Gastrocnemius medialis (tissue), 4 donors: ENCODE results near the gene NPR2. TPM values are rescaled to one million over a fixed set of nuclear protein-coding genes. Genes with fewer than 3 reads are reported as not detected.

Experiments used
- ATAC-seq, 2 donors: fragments of 150-250 bp; one replicate each; pipeline ENCODE4 v1.9.1; 2016
- DNase-seq, 2 donors: peaks; one replicate each; pipeline ENCODE4 v3.0.0-alpha.2; 2019
- H3K27ac ChIP-seq, 4 donors: fragments of 200-600 bp; sonication (generic); 1 replicate in 1 of 4; 2 replicates in 3 of 4; pipeline ENCODE4 v1.5.1; 2016 to 2018; ENCODE audit warnings: mild to moderate bottlenecking in 2 of 4, moderate library complexity in 1 of 4
- H3K27me3 ChIP-seq, 3 donors: fragments of 200-600 bp; sonication (generic) in 2 of 3; 1 replicate in 1 of 3; 2 replicates in 2 of 3; pipeline versions ENCODE4 v1.5.1 to v1.6.0; 2016 to 2019; ENCODE audit warnings: mild to moderate bottlenecking in 1 of 3, moderate library complexity in 1 of 3
- H3K36me3 ChIP-seq, 2 donors: fragments of 200-600 bp; sonication (generic) in 1 of 2; one replicate each; pipeline ENCODE4 v1.5.1; 2017 to 2018
- H3K4me1 ChIP-seq, 2 donors: fragments of 200-600 bp; sonication (generic) in 1 of 2; one replicate each; pipeline ENCODE4 v1.5.1; 2016 to 2017; ENCODE audit warnings: mild to moderate bottlenecking in 2 of 2
- H3K4me3 ChIP-seq, 4 donors: fragments of 200-600 bp; sonication (generic) in 3 of 4; 1 replicate in 1 of 4; 2 replicates in 3 of 4; pipeline ENCODE4 v1.5.1; 2016 to 2019; ENCODE audit warnings: mild to moderate bottlenecking in 2 of 4
- H3K9me3 ChIP-seq, 3 donors: fragments of 200-600 bp; sonication (generic) in 2 of 3; 1 replicate in 1 of 3; 2 replicates in 2 of 3; pipeline ENCODE4 v1.5.1; 2016 to 2019
- POLR2A ChIP-seq, 2 donors: fragments of 450-650 bp; IDR thresholded peaks; one replicate each; pipeline ENCODE4 v1.6.1; 2017; ENCODE audit warnings: antibody characterized with exemption in 2 of 2, mild to moderate bottlenecking in 2 of 2, moderate library complexity in 2 of 2
- in situ Hi-C, 4 donors: fragments of 200-750 bp; cut with MboI; loops; one replicate each; pipeline versions ENCODE4 v1.15.0 to v1.8.0; 2017; ENCODE audit warnings: low sequenced_read_pairs in 4 of 4
- intact Hi-C: fragments of 100-400 bp; cut with DNase I; formaldehyde crosslinking; loops from one replicate; pipeline ENCODE4 v1.15.1; 2023; ENCODE audit warnings: low total_unique reads
- total RNA-seq, 4 donors: library from RNA; depleted of rRNA; stranded (reverse); fragments of >200 nt; gene quantifications; one replicate each; pipeline versions ENCODE4 v1.1.0 to v1.2.3, GENCODE V29; 2016
- TF ChIP-seq, protein P1 (sequence below), 5 experiments: fragments of 450-650 bp in 3 of 5; fragments of 200-600 bp in 2 of 5; sonication (generic) in 2 of 5; IDR thresholded peaks in 4 of 5; conservative IDR thresholded peaks in 1 of 5; 1 replicate in 4 of 5; 2 replicates in 1 of 5; pipeline ENCODE4 v1.5.1; 2016 to 2019; ENCODE audit warnings: antibody characterized with exemption in 5 of 5, mild to moderate bottlenecking in 3 of 5, moderate library complexity in 3 of 5

Gene NPR2
- total RNA-seq, 4 donors from 2014 or later = 12.3 to 19.2 (median 16.3) TPM

DNA sequence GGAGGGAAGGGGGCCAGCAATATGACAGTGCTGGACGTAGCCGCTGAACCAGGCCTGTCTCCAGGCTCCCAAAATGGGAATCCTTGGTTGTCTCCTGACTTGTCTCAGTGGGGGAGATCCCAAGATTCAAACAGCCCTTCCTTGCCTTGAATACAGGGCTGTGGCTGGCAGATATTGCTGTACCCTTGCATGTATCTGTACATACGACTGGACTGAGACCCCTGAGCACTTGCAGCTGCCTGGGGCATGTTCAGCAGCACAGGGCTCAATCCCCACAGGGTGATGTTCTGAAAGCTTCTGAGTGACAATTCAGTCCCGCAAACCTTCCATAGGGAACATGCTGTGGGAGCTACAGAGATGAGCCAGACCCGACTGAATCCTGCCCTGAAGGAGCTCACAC, 65.5 kb downstream of the NPR2 start:
- ATAC-seq (no peak), DNase-seq (no peak)
- in situ Hi-C loops = no loop called here
- Histone ChIP-seq H3K9me3 (no peaks in the 10 kb centered on the region), H3K27ac (no peak overlapping the region), H3K4me1 (no peaks in the 10 kb centered on the region), H3K36me3 (peaks cover 0 to 7% of the 10 kb centered on the region in 2 donors), H3K4me3 (no peak overlapping the region), H3K27me3 (no peaks in the 10 kb centered on the region)
- TF ChIP-seq, protein P1, sequence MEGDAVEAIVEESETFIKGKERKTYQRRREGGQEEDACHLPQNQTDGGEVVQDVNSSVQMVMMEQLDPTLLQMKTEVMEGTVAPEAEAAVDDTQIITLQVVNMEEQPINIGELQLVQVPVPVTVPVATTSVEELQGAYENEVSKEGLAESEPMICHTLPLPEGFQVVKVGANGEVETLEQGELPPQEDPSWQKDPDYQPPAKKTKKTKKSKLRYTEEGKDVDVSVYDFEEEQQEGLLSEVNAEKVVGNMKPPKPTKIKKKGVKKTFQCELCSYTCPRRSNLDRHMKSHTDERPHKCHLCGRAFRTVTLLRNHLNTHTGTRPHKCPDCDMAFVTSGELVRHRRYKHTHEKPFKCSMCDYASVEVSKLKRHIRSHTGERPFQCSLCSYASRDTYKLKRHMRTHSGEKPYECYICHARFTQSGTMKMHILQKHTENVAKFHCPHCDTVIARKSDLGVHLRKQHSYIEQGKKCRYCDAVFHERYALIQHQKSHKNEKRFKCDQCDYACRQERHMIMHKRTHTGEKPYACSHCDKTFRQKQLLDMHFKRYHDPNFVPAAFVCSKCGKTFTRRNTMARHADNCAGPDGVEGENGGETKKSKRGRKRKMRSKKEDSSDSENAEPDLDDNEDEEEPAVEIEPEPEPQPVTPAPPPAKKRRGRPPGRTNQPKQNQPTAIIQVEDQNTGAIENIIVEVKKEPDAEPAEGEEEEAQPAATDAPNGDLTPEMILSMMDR (IDR thresholded peaks at IDR 0.05 in 4 of 5, conservative IDR thresholded peaks at IDR 0.05 in 1 of 5) = no peak
- no peak for TF ChIP-seq POLR2A (IDR thresholded peaks at IDR 0.05)
- intact Hi-C loops = no loop called here

DNA sequence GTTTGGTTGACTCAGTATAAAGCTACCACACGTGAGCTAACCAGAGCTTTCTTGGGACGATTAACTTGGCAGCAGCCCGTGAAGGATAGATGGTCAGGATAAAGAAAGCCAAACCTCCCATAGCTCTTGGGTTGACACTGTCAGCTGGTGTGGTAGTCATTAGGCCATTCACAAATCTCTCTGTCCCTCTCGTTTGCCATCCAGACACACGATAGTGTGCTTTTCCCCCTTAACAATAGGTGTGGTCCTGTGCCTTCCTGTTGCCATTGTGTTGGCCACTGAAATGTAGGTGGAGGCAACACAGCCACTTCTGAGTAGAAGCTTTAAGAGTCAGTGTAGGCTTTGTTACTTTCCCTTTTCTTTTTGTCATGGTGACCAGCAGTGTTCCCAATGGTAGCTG, 67.1 kb downstream of the NPR2 start:
- Histone ChIP-seq H3K27ac (no peak overlapping the region), H3K4me1 (no peaks in the 10 kb centered on the region), H3K4me3 (no peak overlapping the region), H3K36me3 (no peaks in the 10 kb centered on the region), H3K9me3 (no peaks in the 10 kb centered on the region), H3K27me3 (peaks cover 0 to 8% (median 5%) of the 10 kb centered on the region in 3 donors)
- TF ChIP-seq POLR2A (IDR thresholded peaks at IDR 0.05) = no peak
- TF ChIP-seq, protein P1 (IDR thresholded peaks at IDR 0.05 in 4 of 5, conservative IDR thresholded peaks at IDR 0.05 in 1 of 5) = no peak
- ATAC-seq = no peak
- intact Hi-C loops = no loop called here
- DNase-seq = no peak
- in situ Hi-C loops = no loop called here

Other genes starting within 250 kb of the NPR2 start
- 100 to 1,000 TPM in 1 of 4 donors, 10 to 100 TPM in 3; 48.1 to 108 (median 65.4) TPM for gene TESK1, start 186.3 kb upstream of the NPR2 start, total RNA-seq
- gene CD72, start 173.2 kb upstream of the NPR2 start, total RNA-seq = 10 to 100 TPM in 1 of 4 donors, under 1 TPM in 3; 0.40 to 18.3 (median 0.68) TPM
- gene SIT1, start 140.7 kb upstream of the NPR2 start, total RNA-seq = not detected
- 100 to 1,000 TPM; 115 to 715 (median 367) TPM for gene RMRP, start 133.6 kb upstream of the NPR2 start, total RNA-seq
- 10 to 100 TPM; 21.9 to 45.3 (median 31.5) TPM for gene CCDC107, start 133.3 kb upstream of the NPR2 start, total RNA-seq
- gene ARHGEF39, start 126.4 kb upstream of the NPR2 start, total RNA-seq = under 1 TPM in 2 of 4 donors, not detected in 2; 0.07 to 0.10 TPM
- not detected for gene CA9, start 117.7 kb upstream of the NPR2 start, total RNA-seq
- gene TPM2, start 101.7 kb upstream of the NPR2 start, total RNA-seq = 1,000 to 10,000 TPM; 6,121 to 7,913 (median 7,020) TPM
- 100 to 1,000 TPM; 106 to 256 (median 186) TPM for gene TLN1, start 59.4 kb upstream of the NPR2 start, total RNA-seq
- gene CREB3, start 58.9 kb upstream of the NPR2 start, total RNA-seq = 10 to 100 TPM; 17.8 to 39.6 (median 26.2) TPM
- gene GBA2, start 42.4 kb upstream of the NPR2 start, total RNA-seq = 10 to 100 TPM; 47.3 to 63.2 (median 51.4) TPM
- gene RGP1, start 42.3 kb upstream of the NPR2 start, total RNA-seq = 10 to 100 TPM; 22.0 to 41.1 (median 36.3) TPM
- not detected for gene MSMP, start 37.3 kb upstream of the NPR2 start, total RNA-seq
- gene SPAG8, start 20.7 kb downstream of the NPR2 start, total RNA-seq = under 1 TPM in 2 of 4 donors, not detected in 2; 0.53 to 0.61 TPM
- gene HINT2, start 23.5 kb downstream of the NPR2 start, total RNA-seq = 10 to 100 TPM in 3 of 4 donors, 1 to 10 TPM in 1; 4.5 to 26.7 (median 22.0) TPM
- gene FAM221B, start 37.1 kb downstream of the NPR2 start, total RNA-seq = not detected
- 1 to 10 TPM; 1.9 to 6.4 (median 6.1) TPM for gene TMEM8B, start 37.6 kb downstream of the NPR2 start, total RNA-seq
- gene OR13J1, start 78.8 kb downstream of the NPR2 start, total RNA-seq = not detected
- 1 to 10 TPM in 3 of 4 donors, not detected in 1; 3.2 to 5.1 (median 3.3) TPM for gene HRCT1, start 114.6 kb downstream of the NPR2 start, total RNA-seq
- 1 to 10 TPM; 1.3 to 4.4 (median 2.5) TPM for gene SPAAR, start 117.9 kb downstream of the NPR2 start, total RNA-seq
- not detected for gene OR2S2, start 166.6 kb downstream of the NPR2 start, total RNA-seq
- 1 to 10 TPM; 2.9 to 4.1 (median 3.5) TPM for gene RECK, start 245.3 kb downstream of the NPR2 start, total RNA-seq